ENCODE measurements around the gene CLDN24. TPM values are rescaled to one million over a fixed set of nuclear protein-coding genes. Genes with fewer than 3 reads are reported as not detected.

CLDN24 gene
- total RNA-seq, 1 experiment from 2014 or later: not detected

DNA sequence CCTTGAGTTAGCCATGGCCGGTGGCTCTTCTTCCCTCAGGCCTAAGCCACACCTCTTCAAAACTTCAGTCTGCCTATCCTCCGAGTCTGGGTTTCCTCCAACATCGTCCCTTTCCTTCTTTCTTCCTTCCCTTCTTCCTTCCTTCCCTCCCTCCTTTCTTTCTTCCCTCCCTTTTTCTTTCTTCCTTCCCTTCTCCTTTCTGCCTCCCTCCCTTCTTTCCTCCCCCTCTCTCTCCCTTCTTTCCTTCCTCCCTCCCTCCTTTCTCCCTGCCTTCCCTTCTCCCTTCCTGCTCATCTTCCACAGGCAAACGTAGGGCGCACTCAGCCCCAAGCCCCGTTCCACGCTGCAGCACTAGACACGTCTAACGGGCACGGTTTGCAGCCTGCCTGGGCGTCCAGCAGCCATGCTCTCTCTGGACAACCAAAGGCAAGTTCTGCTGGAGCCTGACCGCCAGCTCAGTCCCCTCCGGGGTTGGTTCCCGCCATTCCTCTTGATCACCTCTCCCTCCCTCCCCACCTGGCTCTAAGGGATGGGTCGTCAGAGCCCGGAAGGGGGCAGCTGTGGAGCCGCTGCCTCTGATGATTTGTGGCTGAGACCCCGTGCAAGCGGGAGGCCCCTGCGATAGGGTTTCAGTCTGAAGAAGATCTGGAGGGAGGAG lies 34.1 kb upstream of the CLDN24 start:
- no peak overlapping the region for H3K27ac ChIP-seq (ENCODE audit: low read length)

DNA sequence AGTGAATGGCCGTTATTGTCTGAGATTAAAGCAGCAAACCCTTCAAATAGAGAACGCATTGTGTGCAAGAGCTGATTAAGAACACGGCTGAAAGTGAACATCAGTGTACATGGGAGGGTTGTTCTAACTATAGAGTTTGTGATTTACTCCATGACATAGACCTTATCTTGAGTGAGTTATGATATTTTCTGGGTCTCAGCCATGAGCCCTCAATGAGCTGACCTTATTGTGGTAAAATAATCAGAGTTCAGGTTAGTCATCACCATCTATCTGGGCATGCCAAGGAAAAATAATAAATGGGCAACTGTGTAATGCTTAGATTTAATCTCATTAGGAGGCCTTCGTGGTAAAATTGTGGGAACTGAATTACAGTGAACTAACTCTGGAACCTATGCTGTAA lies 33.2 kb upstream of the CLDN24 start:
- Histone ChIP-seq H3K4me1 (ENCODE audit: control insufficient read depth, insufficient read depth, low read length) (no peaks in the 10 kb centered on the region), H3K4me3 (ENCODE audit: low read depth in 2 of 2, low read length in 2 of 2) (no peak overlapping the region), H3K36me3 (ENCODE audit: control insufficient read depth, insufficient read depth, low read length) (no peaks in the 10 kb centered on the region), H3K27ac (ENCODE audit: low read length) (no peak overlapping the region), H3K9me3 (ENCODE audit: control insufficient read depth, insufficient read depth, low read depth, low read length) (no peaks in the 10 kb centered on the region), H3K27me3 (ENCODE audit: control insufficient read depth, insufficient read depth, low read length) (no peaks in the 10 kb centered on the region)
- intact Hi-C loops (cut with micrococcal nuclease; ENCODE audit: unreplicated experiment) (no loop called here), in situ Hi-C loops (cut with HindIII; ENCODE audit: low pct_unique_long_range_greater_than_20kb, low sequenced_read_pairs) (no loop called here)
- DNase-seq (ENCODE audit: low read depth, low spot score) (no peak), ATAC-seq (peak; percentile 30; the same call in 1 of the 2 replicates)
- ChIA-PET POLR2A (interaction anchor here (0.6 kb wide), 1 partner anchor 80 kb away, joined by 3 read pairs; no protein-coding TSS in a partner anchor), CTCF (no interaction called here)
- BruUV-seq (replicated peaks): no TSS peak
- TF ChIP-seq, protein P1, sequence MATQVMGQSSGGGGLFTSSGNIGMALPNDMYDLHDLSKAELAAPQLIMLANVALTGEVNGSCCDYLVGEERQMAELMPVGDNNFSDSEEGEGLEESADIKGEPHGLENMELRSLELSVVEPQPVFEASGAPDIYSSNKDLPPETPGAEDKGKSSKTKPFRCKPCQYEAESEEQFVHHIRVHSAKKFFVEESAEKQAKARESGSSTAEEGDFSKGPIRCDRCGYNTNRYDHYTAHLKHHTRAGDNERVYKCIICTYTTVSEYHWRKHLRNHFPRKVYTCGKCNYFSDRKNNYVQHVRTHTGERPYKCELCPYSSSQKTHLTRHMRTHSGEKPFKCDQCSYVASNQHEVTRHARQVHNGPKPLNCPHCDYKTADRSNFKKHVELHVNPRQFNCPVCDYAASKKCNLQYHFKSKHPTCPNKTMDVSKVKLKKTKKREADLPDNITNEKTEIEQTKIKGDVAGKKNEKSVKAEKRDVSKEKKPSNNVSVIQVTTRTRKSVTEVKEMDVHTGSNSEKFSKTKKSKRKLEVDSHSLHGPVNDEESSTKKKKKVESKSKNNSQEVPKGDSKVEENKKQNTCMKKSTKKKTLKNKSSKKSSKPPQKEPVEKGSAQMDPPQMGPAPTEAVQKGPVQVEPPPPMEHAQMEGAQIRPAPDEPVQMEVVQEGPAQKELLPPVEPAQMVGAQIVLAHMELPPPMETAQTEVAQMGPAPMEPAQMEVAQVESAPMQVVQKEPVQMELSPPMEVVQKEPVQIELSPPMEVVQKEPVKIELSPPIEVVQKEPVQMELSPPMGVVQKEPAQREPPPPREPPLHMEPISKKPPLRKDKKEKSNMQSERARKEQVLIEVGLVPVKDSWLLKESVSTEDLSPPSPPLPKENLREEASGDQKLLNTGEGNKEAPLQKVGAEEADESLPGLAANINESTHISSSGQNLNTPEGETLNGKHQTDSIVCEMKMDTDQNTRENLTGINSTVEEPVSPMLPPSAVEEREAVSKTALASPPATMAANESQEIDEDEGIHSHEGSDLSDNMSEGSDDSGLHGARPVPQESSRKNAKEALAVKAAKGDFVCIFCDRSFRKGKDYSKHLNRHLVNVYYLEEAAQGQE (IDR thresholded peaks at IDR 0.05; ENCODE audit: insufficient read depth in 1 of 2, low read depth in 2 of 2, low read length in 1 of 2): no peak
- TF ChIP-seq POLR2AphosphoS5 (IDR thresholded peaks at IDR 0.05; ENCODE audit: low read depth, low read length): no peak
- TF ChIP-seq SIN3A (IDR thresholded peaks at IDR 0.05; ENCODE audit: borderline replicate concordance, insufficient read depth, low read depth, low read length): no peak
- no peak for TF ChIP-seq TCF7L2 (IDR thresholded peaks at IDR 0.05; ENCODE audit: low read depth, low read length)
- TF ChIP-seq, protein P2, sequence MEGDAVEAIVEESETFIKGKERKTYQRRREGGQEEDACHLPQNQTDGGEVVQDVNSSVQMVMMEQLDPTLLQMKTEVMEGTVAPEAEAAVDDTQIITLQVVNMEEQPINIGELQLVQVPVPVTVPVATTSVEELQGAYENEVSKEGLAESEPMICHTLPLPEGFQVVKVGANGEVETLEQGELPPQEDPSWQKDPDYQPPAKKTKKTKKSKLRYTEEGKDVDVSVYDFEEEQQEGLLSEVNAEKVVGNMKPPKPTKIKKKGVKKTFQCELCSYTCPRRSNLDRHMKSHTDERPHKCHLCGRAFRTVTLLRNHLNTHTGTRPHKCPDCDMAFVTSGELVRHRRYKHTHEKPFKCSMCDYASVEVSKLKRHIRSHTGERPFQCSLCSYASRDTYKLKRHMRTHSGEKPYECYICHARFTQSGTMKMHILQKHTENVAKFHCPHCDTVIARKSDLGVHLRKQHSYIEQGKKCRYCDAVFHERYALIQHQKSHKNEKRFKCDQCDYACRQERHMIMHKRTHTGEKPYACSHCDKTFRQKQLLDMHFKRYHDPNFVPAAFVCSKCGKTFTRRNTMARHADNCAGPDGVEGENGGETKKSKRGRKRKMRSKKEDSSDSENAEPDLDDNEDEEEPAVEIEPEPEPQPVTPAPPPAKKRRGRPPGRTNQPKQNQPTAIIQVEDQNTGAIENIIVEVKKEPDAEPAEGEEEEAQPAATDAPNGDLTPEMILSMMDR (IDR thresholded peaks at IDR 0.05): no peak

More for the DNA sequence above, 34.1 kb upstream of the CLDN24 start:
- Histone ChIP-seq H3K4me3 (ENCODE audit: low read depth in 2 of 2, low read length in 2 of 2) (no peak overlapping the region), H3K9me3 (ENCODE audit: control insufficient read depth, insufficient read depth, low read depth, low read length) (no peaks in the 10 kb centered on the region), H3K36me3 (ENCODE audit: control insufficient read depth, insufficient read depth, low read length) (no peaks in the 10 kb centered on the region), H3K4me1 (ENCODE audit: control insufficient read depth, insufficient read depth, low read length) (no peaks in the 10 kb centered on the region), H3K27me3 (ENCODE audit: control insufficient read depth, insufficient read depth, low read length) (no peaks in the 10 kb centered on the region)
- ATAC-seq (no peak), DNase-seq (ENCODE audit: low read depth, low spot score) (no peak)
- no peak for TF ChIP-seq TCF7L2 (IDR thresholded peaks at IDR 0.05; ENCODE audit: low read depth, low read length)
- TF ChIP-seq SIN3A (IDR thresholded peaks at IDR 0.05; ENCODE audit: borderline replicate concordance, insufficient read depth, low read depth, low read length): no peak
- TF ChIP-seq, protein P1 (IDR thresholded peaks at IDR 0.05; ENCODE audit: insufficient read depth in 1 of 2, low read depth in 2 of 2, low read length in 1 of 2): no peak
- TF ChIP-seq, protein P2 (IDR thresholded peaks at IDR 0.05): no peak
- no peak for TF ChIP-seq POLR2AphosphoS5 (IDR thresholded peaks at IDR 0.05; ENCODE audit: low read depth, low read length)
- ChIA-PET POLR2A (no interaction called here), CTCF (no interaction called here)
- intact Hi-C loops (cut with micrococcal nuclease; ENCODE audit: unreplicated experiment) (no loop called here), in situ Hi-C loops (cut with HindIII; ENCODE audit: low pct_unique_long_range_greater_than_20kb, low sequenced_read_pairs) (no loop called here)
- no TSS peak for BruUV-seq (replicated peaks)

Data from Panc1 (cell line).